K562 (cell line): ENCODE results near the gene PLS1. TPM values are rescaled to one million over a fixed set of nuclear protein-coding genes. Genes with fewer than 3 reads are reported as not detected.

Experiments used
- CBX3 ChIP-seq, 2 experiments: IDR thresholded peaks; 1 replicate in 1 of 2; 2 replicates in 1 of 2; pipeline ENCODE4 v1.6.1; 2012; ENCODE audit warnings: inconsistent platforms in 2 of 2, low read length in 2 of 2, borderline replicate concordance in 1 of 2, control low read depth in 1 of 2
- CSDE1 ChIP-seq, 2 experiments: fragments of 450-650 bp; IDR thresholded peaks; 2 replicates each; pipeline ENCODE4 v1.6.1; 2016; ENCODE audit warnings: mild to moderate bottlenecking in 1 of 2
- DIDO1 ChIP-seq: fragments of 450-650 bp; IDR thresholded peaks from 2 replicates; pipeline ENCODE4 v1.6.1; 2016; ENCODE audit warnings: low read depth, missing biosample characterization, missing genetic modification characterization
- EGR1 ChIP-seq: fragments of 450-650 bp; conservative IDR thresholded peaks from 2 replicates; pipeline ENCODE4 v1.6.1; 2017; ENCODE audit warnings: mild to moderate bottlenecking
- ELF4 ChIP-seq: fragments of 450-650 bp; formaldehyde crosslinking; IDR thresholded peaks from 2 replicates; pipeline ENCODE4 v1.4.0; 2022; ENCODE audit warnings: missing genetic modification characterization
- FIP1L1 ChIP-seq: fragments of 200-400 bp; formaldehyde crosslinking; IDR thresholded peaks from 2 replicates; pipeline ENCODE4 v1.6.1; 2018; ENCODE audit warnings: mild to moderate bottlenecking, low read depth, low read length; ENCODE audit not compliant: poor library complexity, severe bottlenecking
- FOXK1 ChIP-seq: sonication (generic); formaldehyde crosslinking; IDR thresholded peaks from 2 replicates; pipeline ENCODE4 v1.8.0; 2022; ENCODE audit warnings: missing genetic modification reagents, mild to moderate bottlenecking, borderline replicate concordance
- HDAC1 ChIP-seq, 2 experiments: fragments of 450-650 bp; IDR thresholded peaks; 2 replicates each; pipeline ENCODE4 v1.6.1; 2016 to 2017; ENCODE audit warnings: inconsistent platforms in 1 of 2, mild to moderate bottlenecking in 1 of 2, moderate library complexity in 1 of 2
- HDAC2 ChIP-seq: fragments of 450-650 bp; IDR thresholded peaks from 2 replicates; pipeline ENCODE4 v1.6.1; 2016; ENCODE audit warnings: mild to moderate bottlenecking
- HDAC3 ChIP-seq: fragments of 450-650 bp; IDR thresholded peaks from 2 replicates; pipeline ENCODE4 v1.6.1; 2018; ENCODE audit warnings: borderline replicate concordance, mild to moderate bottlenecking, moderate library complexity; ENCODE audit not compliant: partially characterized antibody
- HMGN3 ChIP-seq: IDR thresholded peaks from 2 replicates; pipeline ENCODE4 v1.6.1; 2011; ENCODE audit warnings: borderline replicate concordance, low read depth, mild to moderate bottlenecking, mixed read lengths, low read length; ENCODE audit not compliant: insufficient read length; ENCODE audit errors: extremely low read depth
- MED1 ChIP-seq: sonication (generic); formaldehyde crosslinking; IDR thresholded peaks from 2 replicates; pipeline ENCODE4 v1.8.1; 2023; ENCODE audit warnings: missing genetic modification reagents, borderline replicate concordance
- NCOA1 ChIP-seq: fragments of 450-650 bp; IDR thresholded peaks from 2 replicates; pipeline ENCODE4 v1.6.1; 2016; ENCODE audit warnings: low read depth
- NFIC ChIP-seq: fragments of 450-650 bp; IDR thresholded peaks from 2 replicates; pipeline ENCODE4 v1.6.1; 2017; ENCODE audit warnings: mild to moderate bottlenecking, inconsistent platforms
- NFIX ChIP-seq: fragments of 250-450 bp; sonication (Bioruptor Pico); IDR thresholded peaks from 2 replicates; pipeline ENCODE4 v1.4.0; 2020; ENCODE audit warnings: low read depth, mild to moderate bottlenecking, moderate library complexity
- PCBP2 ChIP-seq: fragments of 200-400 bp; formaldehyde crosslinking; IDR thresholded peaks from 2 replicates; pipeline ENCODE4 v1.6.1; 2018; ENCODE audit warnings: low read length, low read depth, mild to moderate bottlenecking, moderate library complexity; ENCODE audit not compliant: poor library complexity, severe bottlenecking
- POLR2G ChIP-seq: fragments of 200-400 bp; formaldehyde crosslinking; IDR thresholded peaks from 2 replicates; pipeline ENCODE4 v1.6.1; 2017; ENCODE audit warnings: low read depth, mild to moderate bottlenecking, antibody characterized with exemption, low read length, moderate library complexity
- RBM22 ChIP-seq: fragments of 200-400 bp; formaldehyde crosslinking; IDR thresholded peaks from 2 replicates; pipeline ENCODE4 v1.6.1; 2018; ENCODE audit warnings: low read length, low read depth; ENCODE audit not compliant: poor library complexity, severe bottlenecking
- SRSF3 ChIP-seq: fragments of 200-400 bp; formaldehyde crosslinking; IDR thresholded peaks from 2 replicates; pipeline ENCODE4 v1.6.1; 2016; ENCODE audit warnings: mild to moderate bottlenecking, low read length, moderate library complexity; ENCODE audit not compliant: insufficient read depth
- ZNF143 ChIP-seq: sonication (generic); formaldehyde crosslinking; IDR thresholded peaks from 2 replicates; pipeline ENCODE4 v1.9.0; 2022; ENCODE audit warnings: mild to moderate bottlenecking, missing genetic modification reagents
- ZNF584 ChIP-seq: fragments of 200-800 bp; sonication (Bioruptor generic); IDR thresholded peaks from 2 replicates; pipeline ENCODE4 v1.6.1; 2016; ENCODE audit warnings: low read depth, mild to moderate bottlenecking, missing genetic modification characterization, missing compliant biosample characterization
- ZSCAN29 ChIP-seq: fragments of 450-650 bp; IDR thresholded peaks from 2 replicates; pipeline ENCODE4 v1.6.1; 2017
- polyA plus RNA-seq, 8 experiments: library from polyadenylated mRNA; depleted of rRNA in 4 of 8; stranded (reverse) in 5 of 8; unstranded in 3 of 8; fragments of >200 nt; fragmentation: Nextera tagmentation in 2 of 8; fragmentation: Illumina TruSeq in 1 of 8; extraction: Ambion mirVana in 2 of 8; extraction: Trizol in 1 of 8; gene quantifications; 2 replicates each; pipeline versions ENCODE4 v1.2.1 to v1.2.3, GENCODE V29; 2011 to 2014; ENCODE audit warnings: inconsistent platforms in 1 of 8, missing spikeins in 1 of 8
- total RNA-seq, 7 experiments: library from RNA; depleted of rRNA in 6 of 7; stranded (reverse); fragments of >200 nt in 6 of 7; fragmentation: Illumina TruSeq in 2 of 7; extraction: Trizol in 2 of 7; gene quantifications; 2 replicates each; pipeline versions ENCODE4 v1.2.1 to v1.2.3, GENCODE V29; 2011 to 2021; ENCODE audit warnings: low replicate concordance in 1 of 7
- TF ChIP-seq, protein P1 (sequence below): fragments of 450-650 bp; IDR thresholded peaks from 2 replicates; pipeline ENCODE4 v1.6.1; 2014; ENCODE audit warnings: low read depth, mild to moderate bottlenecking, moderate library complexity, borderline replicate concordance
- TF ChIP-seq, protein P2 (sequence below): sonication (generic); formaldehyde crosslinking; IDR thresholded peaks from 2 replicates; pipeline ENCODE4 v1.9.0; 2022; ENCODE audit warnings: mild to moderate bottlenecking, missing genetic modification reagents
- TF ChIP-seq, protein P3 (sequence below): fragments of 450-650 bp; formaldehyde crosslinking; IDR thresholded peaks from 2 replicates; pipeline ENCODE4 v1.4.0; 2020; ENCODE audit warnings: mild to moderate bottlenecking, moderate library complexity

The PLS1 gene
- total and polyA plus RNA-seq, 9 of the 15 experiments (the other 6 are each of a cell fraction or from before 2014, with no cell fraction given): 6.1 to 21.3 (median 13.0) TPM

DNA sequence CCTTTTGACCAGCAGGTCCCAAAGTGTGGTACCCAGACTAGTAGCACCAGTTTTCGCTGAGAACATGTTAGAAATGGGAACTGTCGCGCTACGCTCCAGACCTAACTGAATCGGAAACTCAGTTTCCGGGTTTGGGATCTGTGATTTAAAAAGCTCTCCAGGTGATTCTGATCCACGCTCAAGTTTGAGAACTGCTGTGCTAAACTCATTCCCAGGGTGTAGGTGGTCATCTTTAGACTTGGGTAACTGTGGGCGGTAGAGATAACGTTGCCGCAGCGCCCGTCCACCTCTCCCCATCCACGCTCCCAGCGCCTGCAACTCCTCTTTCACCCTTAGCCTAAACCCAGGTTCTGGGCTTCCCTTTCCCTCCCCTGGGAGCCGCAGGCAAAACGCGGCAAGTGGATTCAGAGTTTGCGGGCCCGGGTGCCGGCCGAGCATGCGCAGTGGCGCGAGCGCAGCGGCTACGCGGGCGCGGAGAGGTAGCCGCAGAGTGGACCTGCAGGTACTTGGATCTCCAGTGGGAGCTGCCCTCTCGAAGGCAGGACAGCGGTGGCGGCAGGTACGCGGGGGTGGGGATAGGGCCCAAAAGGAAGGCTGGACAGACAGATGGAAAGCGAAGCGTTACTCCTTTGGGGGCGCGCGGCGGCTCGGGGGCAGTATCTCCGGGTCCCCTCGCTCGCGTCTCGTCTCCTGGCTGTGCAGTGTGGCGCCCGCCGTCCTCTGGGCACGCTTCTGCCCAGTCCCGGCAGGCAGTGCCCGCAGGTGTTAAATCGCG, at the start of gene PLS1 (continued):
- TF ChIP-seq MED1 (CRISPR knock-in tag) (no peak), NCOA1 (no peak), CBX3 (IDR thresholded peaks at IDR 0.05; ENCODE audit: borderline replicate concordance in 1 of 2, low read length in 2 of 2) (peak in 1 of 2 experiments; percentile 73; a peak in 1 of 3 replicates), HDAC1 (IDR thresholded peaks at IDR 0.05) (peak; percentile 46 to 84; a peak in 2 of 4 replicates), ZNF143 (CRISPR knock-in tag) (no peak), NFIC (peak; percentile 45), EGR1 (peak; percentile 54; the same call in 1 of the 2 replicates), ZNF584 (CRISPR knock-in tag) (0 out of 2 replicates have a peak, but pooled peaks have one; percentile 6), POLR2G (peak; percentile 92), SRSF3 (no peak), HDAC3 (peak; percentile 81), FIP1L1 (peak; percentile 93), RBM22 (peak; percentile 45), CSDE1 (IDR thresholded peaks at IDR 0.05) (0 out of 4 replicates have a peak, but pooled peaks of 1 of the 2 experiments have one; percentile 25), HMGN3 (peak; percentile 65), NFIX (CRISPR knock-in tag) (no peak), ZSCAN29 (peak; percentile 97), PCBP2 (no peak), FOXK1 (CRISPR knock-in tag) (no peak), DIDO1 (tag) (peak; percentile 51), HDAC2 (peak; percentile 82), ELF4 (CRISPR knock-in tag) (0 out of 2 replicates have a peak, but pooled peaks have one; percentile 67)
- TF ChIP-seq, protein P1, sequence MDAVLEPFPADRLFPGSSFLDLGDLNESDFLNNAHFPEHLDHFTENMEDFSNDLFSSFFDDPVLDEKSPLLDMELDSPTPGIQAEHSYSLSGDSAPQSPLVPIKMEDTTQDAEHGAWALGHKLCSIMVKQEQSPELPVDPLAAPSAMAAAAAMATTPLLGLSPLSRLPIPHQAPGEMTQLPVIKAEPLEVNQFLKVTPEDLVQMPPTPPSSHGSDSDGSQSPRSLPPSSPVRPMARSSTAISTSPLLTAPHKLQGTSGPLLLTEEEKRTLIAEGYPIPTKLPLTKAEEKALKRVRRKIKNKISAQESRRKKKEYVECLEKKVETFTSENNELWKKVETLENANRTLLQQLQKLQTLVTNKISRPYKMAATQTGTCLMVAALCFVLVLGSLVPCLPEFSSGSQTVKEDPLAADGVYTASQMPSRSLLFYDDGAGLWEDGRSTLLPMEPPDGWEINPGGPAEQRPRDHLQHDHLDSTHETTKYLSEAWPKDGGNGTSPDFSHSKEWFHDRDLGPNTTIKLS: peak; percentile 2; the same call in 1 of the 2 replicates
- TF ChIP-seq, protein P2, sequence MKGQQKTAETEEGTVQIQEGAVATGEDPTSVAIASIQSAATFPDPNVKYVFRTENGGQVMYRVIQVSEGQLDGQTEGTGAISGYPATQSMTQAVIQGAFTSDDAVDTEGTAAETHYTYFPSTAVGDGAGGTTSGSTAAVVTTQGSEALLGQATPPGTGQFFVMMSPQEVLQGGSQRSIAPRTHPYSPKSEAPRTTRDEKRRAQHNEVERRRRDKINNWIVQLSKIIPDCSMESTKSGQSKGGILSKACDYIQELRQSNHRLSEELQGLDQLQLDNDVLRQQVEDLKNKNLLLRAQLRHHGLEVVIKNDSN (CRISPR knock-in tag): peak; percentile 19
- TF ChIP-seq, protein P3, sequence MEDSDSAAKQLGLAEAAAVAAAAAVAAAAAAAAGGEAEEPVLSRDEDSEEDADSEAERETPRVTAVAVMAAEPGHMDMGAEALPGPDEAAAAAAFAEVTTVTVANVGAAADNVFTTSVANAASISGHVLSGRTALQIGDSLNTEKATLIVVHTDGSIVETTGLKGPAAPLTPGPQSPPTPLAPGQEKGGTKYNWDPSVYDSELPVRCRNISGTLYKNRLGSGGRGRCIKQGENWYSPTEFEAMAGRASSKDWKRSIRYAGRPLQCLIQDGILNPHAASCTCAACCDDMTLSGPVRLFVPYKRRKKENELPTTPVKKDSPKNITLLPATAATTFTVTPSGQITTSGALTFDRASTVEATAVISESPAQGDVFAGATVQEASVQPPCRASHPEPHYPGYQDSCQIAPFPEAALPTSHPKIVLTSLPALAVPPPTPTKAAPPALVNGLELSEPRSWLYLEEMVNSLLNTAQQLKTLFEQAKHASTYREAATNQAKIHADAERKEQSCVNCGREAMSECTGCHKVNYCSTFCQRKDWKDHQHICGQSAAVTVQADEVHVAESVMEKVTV (CRISPR knock-in tag): peak; percentile 53
